Measurements from ENCODE around the gene NAXE.

NAXE gene

GRCh38 chr1:156640842-156641706, 49.5 kb downstream of the NAXE start:
- H2BK12ac ChIP-seq (ENCODE audit: low read length in 2 of 2) = no peak overlapping the region
- no peak overlapping the region for H3K9ac ChIP-seq (ENCODE audit: low read length)
- H3K4me1 ChIP-seq (ENCODE audit: control insufficient read depth, insufficient read depth, low read depth, low read length) = peaks cover 9% of the 10 kb centered on the region
- no peak overlapping the region for H3K23ac ChIP-seq (ENCODE audit: low read length in 2 of 2)
- H3K9me3 ChIP-seq (ENCODE audit: control insufficient read depth, low read length) = no peaks in the 10 kb centered on the region
- H3K4me2 ChIP-seq (ENCODE audit: low read length, poor library complexity, severe bottlenecking) = no peak overlapping the region
- no peaks in the 10 kb centered on the region for H3K36me3 ChIP-seq (ENCODE audit: control insufficient read depth in 1 of 2, insufficient read depth in 2 of 2, low read depth in 1 of 2, low read length in 2 of 2)
- no peak for DNase-seq
- H2BK15ac ChIP-seq (ENCODE audit: low read depth, poor library complexity, severe bottlenecking) = no peak overlapping the region
- no peak overlapping the region for H3K4me3 ChIP-seq (ENCODE audit: insufficient read depth in 1 of 2, low read depth in 1 of 2, low read length in 2 of 2)
- no peak overlapping the region for H2BK5ac ChIP-seq (ENCODE audit: low read depth, low read length, poor library complexity, severe bottlenecking)
- peaks cover 94 to 96% of the 10 kb centered on the region in 2 experiments for H3K27me3 ChIP-seq (ENCODE audit: control insufficient read depth in 1 of 2, insufficient read depth in 1 of 2, low read length in 2 of 2)
- no peak overlapping the region for H4K91ac ChIP-seq (ENCODE audit: low read length)
- H3K27ac ChIP-seq (ENCODE audit: low read length, poor library complexity, severe bottlenecking) = no peak overlapping the region
- H4K8ac ChIP-seq (ENCODE audit: low read length) = no peak overlapping the region
- H3K4ac ChIP-seq (ENCODE audit: low read depth in 1 of 2, low read length in 2 of 2) = no peak overlapping the region
- no peak overlapping the region for H2AK5ac ChIP-seq (ENCODE audit: low read length, severe bottlenecking)
- H2BK120ac ChIP-seq (ENCODE audit: low read depth, low read length) = no peak overlapping the region
- H3K79me1 ChIP-seq (replicated peaks; ENCODE audit: low read length, poor library complexity, severe bottlenecking) = no peaks in the 10 kb centered on the region
- no peak overlapping the region for H3K18ac ChIP-seq (ENCODE audit: low read depth in 1 of 2, low read length in 2 of 2)
- no peak overlapping the region for H2AFZ ChIP-seq (ENCODE audit: low read depth, low read length)
- WGBS = 50% methylated on average over 5 of the region's 6 CpGs
- no peak overlapping the region for H3K14ac ChIP-seq (ENCODE audit: low read length in 2 of 2)

- WGBS = under 1% methylated on average over 38 of the region's 46 CpGs
- no peak within 1 kb of the TSS for H2BK5ac ChIP-seq (ENCODE audit: low read depth, low read length, poor library complexity, severe bottlenecking)
- H3K27me3 ChIP-seq (ENCODE audit: control insufficient read depth in 1 of 2, insufficient read depth in 1 of 2, low read length in 2 of 2) = peaks cover 93 to 97% of the 10 kb centered on the region in 2 experiments
- H3K27ac ChIP-seq (ENCODE audit: low read length, poor library complexity, severe bottlenecking) = no peak within 1 kb of the TSS
- H3K18ac ChIP-seq (ENCODE audit: low read depth in 1 of 2, low read length in 2 of 2) = peak within 1 kb of the TSS in 1 of 2 experiments; percentile 18
- H3K4me3 ChIP-seq (ENCODE audit: insufficient read depth in 1 of 2, low read depth in 1 of 2, low read length in 2 of 2) = peak within 1 kb of the TSS in 1 of 2 experiments; percentile 29
- no peak within 1 kb of the TSS for H4K91ac ChIP-seq (ENCODE audit: low read length)
- H2AFZ ChIP-seq (ENCODE audit: low read depth, low read length) = no peak within 1 kb of the TSS
- peak within 1 kb of the TSS; percentile 30 for H2BK15ac ChIP-seq (ENCODE audit: low read depth, poor library complexity, severe bottlenecking)
- H4K8ac ChIP-seq (ENCODE audit: low read length) = no peak within 1 kb of the TSS
- DNase-seq = peak; percentile 45
- no peak within 1 kb of the TSS for H3K23ac ChIP-seq (ENCODE audit: low read length in 2 of 2)
- H3K14ac ChIP-seq (ENCODE audit: low read length in 2 of 2) = no peak within 1 kb of the TSS
- H3K4me2 ChIP-seq (ENCODE audit: low read length, poor library complexity, severe bottlenecking) = peak within 1 kb of the TSS; percentile 67
- peaks cover 9% of the 10 kb centered on the region for H3K4me1 ChIP-seq (ENCODE audit: control insufficient read depth, insufficient read depth, low read depth, low read length)
- H2AK5ac ChIP-seq (ENCODE audit: low read length, severe bottlenecking) = no peak within 1 kb of the TSS
- no peak within 1 kb of the TSS for H3K9ac ChIP-seq (ENCODE audit: low read length)
- no peak within 1 kb of the TSS for H2BK120ac ChIP-seq (ENCODE audit: low read depth, low read length)
- H3K4ac ChIP-seq (ENCODE audit: low read depth in 1 of 2, low read length in 2 of 2) = no peak within 1 kb of the TSS
- H3K79me1 ChIP-seq (replicated peaks; ENCODE audit: low read length, poor library complexity, severe bottlenecking) = no peaks in the 10 kb centered on the region
- no peaks in the 10 kb centered on the region for H3K9me3 ChIP-seq (ENCODE audit: control insufficient read depth, low read length)
- H2BK12ac ChIP-seq (ENCODE audit: low read length in 2 of 2) = no peak within 1 kb of the TSS
- no peaks in the 10 kb centered on the region for H3K36me3 ChIP-seq (ENCODE audit: control insufficient read depth in 1 of 2, insufficient read depth in 2 of 2, low read depth in 1 of 2, low read length in 2 of 2)
These were observed 50.2 kb downstream of the NAXE start, which contains the start of gene BCAN for GRCh38 chr1:156641761-156642264. Gene BCAN (plus strand): TSS chr1:156642117. CDS start chr1:156646055, 3,938 bp downstream.

GRCh38 chr1:156642265-156643048, 50.9 kb downstream of the NAXE start:
- no peak for DNase-seq

More at GRCh38 chr1:156642265-156643048, 50.9 kb downstream of the NAXE start:
- Histone ChIP-seq H3K18ac (ENCODE audit: low read depth in 1 of 2, low read length in 2 of 2) (peak overlapping the region in 1 of 2 experiments; percentile 18), H4K8ac (ENCODE audit: low read length) (no peak overlapping the region), H3K4ac (ENCODE audit: low read depth in 1 of 2, low read length in 2 of 2) (no peak overlapping the region), H3K14ac (ENCODE audit: low read length in 2 of 2) (no peak overlapping the region), H3K9ac (ENCODE audit: low read length) (no peak overlapping the region), H3K23ac (ENCODE audit: low read length in 2 of 2) (no peak overlapping the region), H3K4me1 (ENCODE audit: control insufficient read depth, insufficient read depth, low read depth, low read length) (peaks cover 9% of the 10 kb centered on the region), H2BK5ac (ENCODE audit: low read depth, low read length, poor library complexity, severe bottlenecking) (no peak overlapping the region), H2AFZ (ENCODE audit: low read depth, low read length) (no peak overlapping the region), H2BK120ac (ENCODE audit: low read depth, low read length) (no peak overlapping the region), H3K27me3 (ENCODE audit: control insufficient read depth in 1 of 2, insufficient read depth in 1 of 2, low read length in 2 of 2) (peaks cover 96 to 97% of the 10 kb centered on the region in 2 experiments), H3K4me3 (ENCODE audit: insufficient read depth in 1 of 2, low read depth in 1 of 2, low read length in 2 of 2) (peak overlapping the region in 1 of 2 experiments; percentile 29), H3K9me3 (ENCODE audit: control insufficient read depth, low read length) (no peaks in the 10 kb centered on the region), H2BK15ac (ENCODE audit: low read depth, poor library complexity, severe bottlenecking) (peak overlapping the region; percentile 30), H3K27ac (ENCODE audit: low read length, poor library complexity, severe bottlenecking) (no peak overlapping the region), H2AK5ac (ENCODE audit: low read length, severe bottlenecking) (no peak overlapping the region), H3K4me2 (ENCODE audit: low read length, poor library complexity, severe bottlenecking) (peak overlapping the region; percentile 67), H3K79me1 (replicated peaks; ENCODE audit: low read length, poor library complexity, severe bottlenecking) (no peaks in the 10 kb centered on the region), H3K36me3 (ENCODE audit: control insufficient read depth in 1 of 2, insufficient read depth in 2 of 2, low read depth in 1 of 2, low read length in 2 of 2) (no peaks in the 10 kb centered on the region), H4K91ac (ENCODE audit: low read length) (no peak overlapping the region), H2BK12ac (ENCODE audit: low read length in 2 of 2) (no peak overlapping the region)
- WGBS = 6% methylated on average over 38 of the region's 40 CpGs
